GM18502 (cell line): ENCODE data around the gene YPEL5.
"Not testable (repeated sequence)": the region's sequence is repeated elsewhere in the genome, so short reads cannot be mapped to it uniquely, and the experiment has no call there.

ENCODE experiments used
- ATAC-seq: cut with Tn5 transposase; IDR thresholded peaks from one replicate; pipeline ENCODE4 v1.9.1; 2021; ENCODE audit warnings: mild to moderate bottlenecking; ENCODE audit not compliant: unreplicated experiment, poor library complexity

YPEL5 gene

GRCh38 chr2:30135541-30135940 is 11.3 kb upstream of the YPEL5 start:
- ATAC-seq = no peak

DNA sequence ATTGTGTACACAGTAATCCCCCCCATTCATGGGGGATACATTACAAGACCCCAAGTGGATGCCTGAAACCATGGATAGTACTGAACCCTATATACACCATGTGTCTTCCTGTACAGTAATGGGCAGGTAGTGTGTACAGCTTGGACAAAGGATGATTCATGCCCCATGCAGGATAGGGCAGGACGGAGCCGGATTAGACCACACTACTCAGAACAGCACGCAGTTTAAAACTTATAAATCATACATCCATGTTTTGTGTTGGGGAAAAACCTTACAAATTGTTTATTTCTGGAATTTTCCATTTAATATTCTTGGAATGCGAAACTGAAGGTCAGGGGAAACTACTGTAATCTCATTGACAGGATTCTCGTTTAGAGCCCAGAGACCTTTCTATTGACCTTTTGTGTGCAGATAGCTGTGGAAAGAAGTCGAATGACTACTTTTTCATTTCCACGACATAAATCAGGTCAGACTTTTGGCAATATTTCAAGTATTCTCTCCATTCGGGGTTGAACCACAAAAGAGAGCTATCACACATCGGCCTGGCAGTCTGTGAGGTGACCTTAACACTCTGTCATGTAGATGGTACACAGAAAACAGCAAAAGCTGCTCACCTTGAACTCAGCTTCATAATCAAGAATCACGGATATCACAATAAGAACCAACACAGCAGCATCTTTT is 9.9 kb upstream of the YPEL5 start:
- no peak for ATAC-seq

- peak; percentile 75 for ATAC-seq
Measured at GRCh38 chr2:30139131-30139870, 7.5 kb upstream of the YPEL5 start.

GRCh38 chr2:30141136-30141535 is 5.7 kb upstream of the YPEL5 start:
- no peak for ATAC-seq

DNA sequence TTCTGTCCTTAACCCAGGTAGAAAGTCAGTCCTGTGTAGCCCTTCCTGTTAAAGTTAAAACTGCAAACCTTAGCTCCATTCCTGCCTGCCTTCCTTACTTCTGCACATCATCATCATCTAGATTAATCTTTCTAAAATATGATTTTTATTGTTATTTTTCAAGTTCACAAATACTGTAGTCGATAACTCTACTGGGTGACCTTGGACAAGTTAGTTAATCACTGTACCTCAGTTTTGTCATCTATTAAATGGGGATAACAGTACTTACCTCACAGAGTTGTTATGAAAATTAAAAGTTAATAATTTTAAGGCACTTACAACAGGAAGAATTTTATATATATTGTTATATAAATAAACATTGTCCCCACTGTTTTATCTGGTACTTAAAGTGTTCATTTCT is 2.5 kb upstream of the YPEL5 start:
- no peak for ATAC-seq

DNA sequence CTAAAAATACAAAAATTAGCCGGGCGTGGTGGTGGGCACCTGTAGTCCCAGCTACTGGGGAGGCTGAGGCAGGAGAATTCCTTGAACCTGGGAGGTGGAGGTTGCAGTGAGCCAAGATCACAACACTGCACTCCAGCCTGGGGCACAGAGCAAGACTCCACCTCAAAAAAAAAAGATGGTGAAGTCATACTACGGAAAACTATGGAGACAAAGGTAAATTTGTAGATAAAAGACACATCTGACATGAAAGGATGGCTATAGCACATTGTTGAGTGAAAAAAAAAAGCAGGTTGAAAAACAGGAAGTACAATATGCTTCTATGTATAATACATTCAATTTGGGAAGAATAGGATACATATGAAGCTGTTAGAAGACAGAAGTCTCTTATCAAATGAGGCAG is 1.9 kb upstream of the YPEL5 start:
- ATAC-seq = not testable (repeated sequence)

- no peak for ATAC-seq
Measured at GRCh38 chr2:30145826-30146336, 926 bp upstream of the YPEL5 start.

DNA sequence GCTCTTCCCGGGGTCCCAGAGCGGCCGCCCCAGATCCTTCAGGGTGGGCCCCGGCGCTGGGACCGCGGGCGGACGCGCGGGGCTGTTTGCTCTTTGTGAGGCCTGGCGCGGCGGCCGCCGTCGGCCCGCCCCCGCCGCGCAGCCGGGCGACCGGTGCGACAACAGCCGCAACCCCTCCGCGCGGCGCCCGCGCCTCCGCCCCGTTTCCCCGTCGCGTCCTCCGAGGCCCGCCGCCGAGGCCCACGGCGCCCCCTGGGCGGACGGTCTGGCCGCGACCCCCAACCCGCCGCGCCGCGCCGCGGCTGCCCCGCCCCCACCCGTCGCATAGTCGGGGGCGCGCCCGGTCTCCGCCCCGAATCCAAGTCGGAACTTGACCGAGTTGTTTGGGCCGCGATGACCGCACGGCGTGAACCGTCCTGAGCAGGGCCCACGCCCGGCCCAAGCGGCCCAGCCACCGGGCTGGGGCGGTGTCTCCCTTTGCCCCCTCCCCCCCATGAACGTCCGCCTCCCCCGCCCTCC is 448 bp downstream of the YPEL5 start:
- ATAC-seq = peak; percentile 8

DNA sequence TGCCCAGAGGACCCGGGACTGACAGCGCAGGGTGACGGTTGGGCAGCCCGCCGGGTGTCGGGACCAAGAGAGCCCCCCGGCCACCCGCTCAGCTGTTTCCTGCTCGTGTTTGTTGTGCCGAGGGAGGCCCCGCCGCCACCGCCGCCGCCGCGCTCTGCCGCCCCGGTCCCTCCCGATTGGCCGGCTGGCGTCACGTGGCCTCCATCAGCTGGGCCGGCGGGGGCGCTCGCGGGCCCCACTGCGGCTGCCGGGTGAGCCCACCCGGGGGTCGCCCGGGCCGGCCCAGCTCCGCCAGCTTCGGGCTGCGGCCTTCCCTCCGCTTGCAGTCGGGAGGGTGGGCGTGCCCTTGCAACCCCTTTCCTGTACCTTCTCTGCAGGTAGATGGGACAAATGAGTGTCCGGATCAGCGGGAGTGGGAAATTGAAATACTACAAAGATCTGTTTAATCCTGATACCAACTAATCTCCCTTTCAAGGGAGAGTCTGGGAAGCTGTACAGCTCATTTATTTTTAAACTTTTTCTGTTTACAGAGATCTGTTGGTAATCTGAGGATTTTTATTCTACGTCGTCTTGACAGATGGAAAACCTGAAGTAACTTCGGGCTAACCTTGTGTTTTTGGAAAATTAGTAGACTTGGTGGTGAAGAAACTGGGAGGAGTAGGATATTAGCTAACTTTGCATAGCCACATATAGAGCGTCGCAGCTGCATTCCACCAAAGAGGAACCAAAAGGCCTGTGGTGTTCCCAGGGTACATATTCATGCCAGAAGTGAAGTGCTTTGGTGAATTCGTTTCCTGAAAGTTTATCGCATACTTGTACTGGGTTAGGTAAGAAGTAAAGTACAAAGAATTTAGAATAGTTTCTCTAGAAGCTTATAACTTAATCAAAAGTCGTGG is 1.2 kb downstream of the YPEL5 start:
- ATAC-seq = peak; percentile 28

DNA sequence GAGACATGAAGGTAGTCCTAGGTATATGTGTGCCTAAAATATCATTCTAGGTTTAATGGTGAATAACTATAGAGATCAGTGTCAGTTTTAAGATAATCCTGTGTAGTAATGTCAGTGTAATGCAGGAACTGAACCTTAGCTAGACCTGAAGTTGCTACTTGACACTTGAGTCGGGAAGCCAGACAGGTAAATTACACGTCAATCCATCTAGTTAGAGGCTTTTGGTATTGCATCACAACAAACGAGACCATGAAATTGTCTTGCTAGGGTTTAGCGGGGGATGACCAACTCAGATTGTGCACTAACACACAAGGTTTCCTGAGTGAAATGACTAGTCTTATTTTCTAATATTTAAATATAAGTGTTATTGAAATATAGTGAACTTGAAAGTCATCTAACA is 2.0 kb downstream of the YPEL5 start:
- ATAC-seq = no peak

DNA sequence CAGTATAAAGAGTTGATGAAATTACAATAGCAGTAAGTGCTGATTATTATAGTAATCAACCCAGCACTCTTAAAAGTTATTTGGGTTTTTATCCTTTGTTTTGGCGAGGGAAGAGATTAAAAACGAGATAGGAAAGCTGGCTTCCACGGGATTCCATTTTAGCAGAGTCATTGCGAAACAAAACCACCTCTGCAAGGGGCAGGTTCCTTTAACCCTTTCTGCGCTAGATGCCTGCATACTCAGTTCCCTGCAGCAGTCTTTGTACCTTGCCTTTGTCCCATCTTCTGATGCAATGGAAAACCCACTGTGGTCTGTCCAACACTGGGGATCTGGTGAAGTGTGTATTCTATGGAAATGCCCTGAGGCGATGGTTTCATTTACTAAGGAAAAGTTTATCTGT is 2.7 kb downstream of the YPEL5 start:
- no peak for ATAC-seq

DNA sequence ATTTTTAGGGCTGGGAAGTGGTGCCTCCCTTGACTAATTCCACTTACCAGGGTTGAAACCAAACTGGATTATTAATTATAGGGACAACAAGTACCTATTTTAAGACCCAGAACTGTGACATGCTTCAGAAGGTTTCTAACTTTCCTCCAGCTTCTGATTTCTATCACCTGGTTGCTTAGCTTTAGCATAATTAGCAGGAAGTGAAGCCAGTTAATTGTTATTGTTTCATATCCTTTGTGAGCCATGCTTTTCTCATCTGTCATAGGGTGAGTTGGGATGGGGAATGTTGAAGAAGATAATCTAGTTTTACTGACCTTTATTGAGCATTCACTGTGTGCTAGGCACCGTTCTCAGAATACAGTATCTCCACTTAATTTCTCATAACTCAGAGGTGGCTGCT is 3.2 kb downstream of the YPEL5 start:
- ATAC-seq = no peak

- ATAC-seq = no peak
Measured at GRCh38 chr2:30150786-30151185, 4.0 kb downstream of the YPEL5 start.

DNA sequence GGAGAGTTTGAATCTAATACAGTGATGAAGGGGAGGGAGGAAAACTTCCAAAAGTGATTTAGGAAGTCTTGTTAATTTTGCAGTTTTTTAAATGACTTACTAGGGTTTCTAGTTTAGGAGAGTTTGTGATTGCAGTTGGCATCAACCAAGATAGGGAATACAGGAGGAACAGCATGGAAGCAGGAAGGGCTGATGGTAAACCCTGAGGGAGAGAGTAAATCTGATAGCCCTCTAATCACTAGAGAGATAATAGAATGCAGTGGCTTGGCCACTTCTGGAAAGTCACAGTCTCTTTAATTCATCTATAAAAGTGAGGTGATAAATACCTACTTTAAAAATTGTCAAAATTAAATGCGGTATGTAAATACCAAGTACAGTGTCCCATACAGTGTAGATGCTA is 5.6 kb downstream of the YPEL5 start:
- no peak for ATAC-seq

DNA sequence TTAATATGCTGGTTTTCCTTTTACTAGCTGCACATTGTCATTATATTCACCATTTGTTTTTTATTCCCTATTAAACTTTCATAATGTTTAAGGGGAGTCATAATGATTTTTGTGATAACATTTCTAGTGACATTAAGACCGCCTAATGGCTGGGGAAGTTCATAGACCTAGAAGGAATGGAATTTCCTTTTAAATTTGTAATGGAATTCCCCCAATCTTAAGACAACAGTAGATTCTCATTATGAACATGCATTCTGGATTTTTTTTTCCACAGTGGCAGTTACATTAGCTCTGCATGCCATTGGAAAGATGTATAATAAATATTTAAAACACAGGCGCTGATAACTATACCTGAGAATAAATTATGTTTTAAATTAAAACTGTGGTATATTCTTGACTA is 8.4 kb downstream of the YPEL5 start:
- no peak for ATAC-seq

DNA sequence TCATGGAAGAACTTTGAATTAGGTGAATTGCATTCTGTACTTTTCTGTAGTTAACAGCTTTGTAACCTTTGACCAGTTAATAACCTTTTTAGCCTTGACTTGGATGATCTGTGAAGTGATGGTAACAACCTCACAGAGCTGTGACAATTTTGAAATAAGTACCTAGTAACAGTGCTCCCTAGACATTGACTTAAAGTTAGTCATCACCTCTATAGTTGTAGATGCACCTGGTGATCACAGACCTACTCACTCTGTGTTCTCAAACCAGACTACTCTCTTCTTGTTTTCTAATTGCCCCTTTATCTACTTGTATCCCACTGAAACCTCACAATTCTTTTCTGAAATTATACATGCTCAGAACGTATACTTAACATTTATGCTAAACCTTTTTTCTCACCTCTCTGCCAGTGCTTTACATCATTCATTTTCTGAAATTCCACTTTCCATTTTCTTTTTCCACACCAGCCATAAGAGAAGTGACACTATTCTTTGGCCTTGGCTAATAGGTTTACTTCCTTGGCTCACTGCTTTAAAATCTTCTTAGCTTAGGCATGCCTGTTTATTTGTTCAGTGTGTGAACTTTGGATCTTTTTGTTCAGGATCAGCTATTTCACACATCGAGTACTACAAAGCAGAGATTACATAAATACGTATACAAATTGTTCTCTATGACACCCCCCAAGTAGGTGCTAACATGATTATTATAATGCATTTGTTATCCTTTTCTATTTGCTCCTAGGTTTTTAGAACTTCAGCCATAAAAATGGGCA is 9.3 kb downstream of the YPEL5 start:
- no peak for ATAC-seq

DNA sequence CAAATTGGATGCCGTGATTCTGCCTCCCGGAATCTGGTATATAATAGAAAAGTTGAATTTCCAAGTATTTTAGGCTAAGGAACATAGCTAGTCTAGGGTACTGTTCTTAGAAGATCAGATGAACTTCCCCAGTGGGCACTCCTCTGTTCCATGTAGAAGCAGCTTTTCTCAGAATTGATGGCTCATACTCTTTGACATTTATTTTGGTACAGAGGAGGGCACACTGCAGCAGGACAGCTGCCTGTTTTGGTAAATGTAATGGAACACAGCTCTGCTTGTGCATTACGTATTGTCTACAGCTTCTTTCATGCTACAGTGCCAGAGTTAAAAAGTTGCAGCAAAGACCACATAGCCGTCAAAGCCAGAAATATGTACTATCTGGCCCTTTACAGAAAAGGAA is 10.8 kb downstream of the YPEL5 start:
- no peak for ATAC-seq

DNA sequence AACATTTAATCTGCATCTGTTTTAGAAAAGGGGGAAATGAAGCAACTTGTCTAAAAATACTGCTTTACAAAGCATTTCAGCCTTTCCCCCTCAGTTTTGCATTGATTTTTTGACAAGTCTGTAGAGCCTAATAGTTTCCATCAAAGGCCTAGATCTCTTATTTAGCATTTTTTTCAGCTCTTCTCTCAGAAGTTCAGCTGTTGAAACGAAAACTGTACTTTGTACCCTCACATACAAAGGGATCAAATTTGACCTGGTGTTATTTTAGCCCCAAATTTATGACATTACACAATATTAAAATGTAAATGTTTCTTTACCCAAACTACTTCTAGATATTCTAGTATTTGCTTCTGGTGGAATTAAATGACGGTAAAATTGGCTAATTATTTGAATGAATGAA is 13.0 kb downstream of the YPEL5 start:
- no peak for ATAC-seq

GRCh38 chr2:30161929-30162706 is 15.3 kb downstream of the YPEL5 start:
- no peak for ATAC-seq
